Measurements from ENCODE around the gene ADCYAP1.
A peak's percentile ranks its signal among the peaks of the same experiment; 100 is the strongest.

The ADCYAP1 gene

GRCh38 chr18:904218-905090, at the start of gene ADCYAP1:
Gene ADCYAP1, plus strand, starts transcription at chr18:904871. Its CDS starts 516 bp downstream, at chr18:905387.
- Histone ChIP-seq H2AFZ (ENCODE audit: low read depth, low read length, severe bottlenecking) (no peak within 1 kb of the TSS), H3F3A (ENCODE audit: insufficient read depth) (no peaks in the 10 kb centered on the region), H3K27me3 (ENCODE audit: low read length) (no peaks in the 10 kb centered on the region), H4K20me1 (ENCODE audit: low read depth, low read length) (no peaks in the 10 kb centered on the region), H3K9ac (ENCODE audit: low read length) (no peak within 1 kb of the TSS), H3K4me3 (ENCODE audit: insufficient read depth, low read length, poor library complexity, severe bottlenecking) (no peak within 1 kb of the TSS), H3K27ac (ENCODE audit: low read depth, low read length) (no peak within 1 kb of the TSS), H3K79me2 (ENCODE audit: insufficient read depth, low read length) (no peaks in the 10 kb centered on the region), H3K36me3 (ENCODE audit: low read length) (no peaks in the 10 kb centered on the region), H3K4me2 (ENCODE audit: low read depth, low read length, poor library complexity, severe bottlenecking) (no peak within 1 kb of the TSS), H3K9me3 (ENCODE audit: insufficient read depth, low read length) (no peaks in the 10 kb centered on the region), H3K9me2 (replicated peaks; ENCODE audit: insufficient read depth, low read length) (no peaks in the 10 kb centered on the region)
- TF ChIP-seq EZH2phosphoT487 (conservative IDR thresholded peaks at IDR 0.05; ENCODE audit: low read length) (no peak), CTCF (IDR thresholded peaks at IDR 0.05; ENCODE audit: insufficient read depth, low read length, poor library complexity, severe bottlenecking) (no peak)

GRCh38 chr18:857986-858385, 46.7 kb upstream of the ADCYAP1 start:
- H3K4me2 ChIP-seq (ENCODE audit: low read depth, low read length, poor library complexity, severe bottlenecking) = no peak overlapping the region
- no peaks in the 10 kb centered on the region for H4K20me1 ChIP-seq (ENCODE audit: low read depth, low read length)
- no peaks in the 10 kb centered on the region for H3K9me3 ChIP-seq (ENCODE audit: insufficient read depth, low read length)
- no peaks in the 10 kb centered on the region for H3F3A ChIP-seq (ENCODE audit: insufficient read depth)
- TF ChIP-seq EZH2phosphoT487 (conservative IDR thresholded peaks at IDR 0.05; ENCODE audit: low read length) (no peak), CTCF (IDR thresholded peaks at IDR 0.05; ENCODE audit: insufficient read depth, low read length, poor library complexity, severe bottlenecking) (no peak)
- H2AFZ ChIP-seq (ENCODE audit: low read depth, low read length, severe bottlenecking) = no peak overlapping the region
- no peaks in the 10 kb centered on the region for H3K79me2 ChIP-seq (ENCODE audit: insufficient read depth, low read length)
- H3K4me3 ChIP-seq (ENCODE audit: insufficient read depth, low read length, poor library complexity, severe bottlenecking) = no peak overlapping the region
- H3K27me3 ChIP-seq (ENCODE audit: low read length) = no peaks in the 10 kb centered on the region
- no peak overlapping the region for H3K27ac ChIP-seq (ENCODE audit: low read depth, low read length)
- H3K9me2 ChIP-seq (replicated peaks; ENCODE audit: insufficient read depth, low read length) = no peaks in the 10 kb centered on the region
- no peaks in the 10 kb centered on the region for H3K36me3 ChIP-seq (ENCODE audit: low read length)
- no peak overlapping the region for H3K9ac ChIP-seq (ENCODE audit: low read length)

GRCh38 chr18:864872-865273, 39.8 kb upstream of the ADCYAP1 start:
- no peak overlapping the region for H2AFZ ChIP-seq (ENCODE audit: low read depth, low read length, severe bottlenecking)

More at GRCh38 chr18:864872-865273, 39.8 kb upstream of the ADCYAP1 start:
- Histone ChIP-seq H3K4me3 (ENCODE audit: insufficient read depth, low read length, poor library complexity, severe bottlenecking) (no peak overlapping the region), H3K27ac (ENCODE audit: low read depth, low read length) (no peak overlapping the region), H4K20me1 (ENCODE audit: low read depth, low read length) (no peaks in the 10 kb centered on the region), H3K9me2 (replicated peaks; ENCODE audit: insufficient read depth, low read length) (no peaks in the 10 kb centered on the region), H3K4me2 (ENCODE audit: low read depth, low read length, poor library complexity, severe bottlenecking) (no peak overlapping the region), H3K27me3 (ENCODE audit: low read length) (no peaks in the 10 kb centered on the region), H3F3A (ENCODE audit: insufficient read depth) (no peaks in the 10 kb centered on the region), H3K9me3 (ENCODE audit: insufficient read depth, low read length) (no peaks in the 10 kb centered on the region), H3K9ac (ENCODE audit: low read length) (no peak overlapping the region), H3K36me3 (ENCODE audit: low read length) (no peaks in the 10 kb centered on the region), H3K79me2 (ENCODE audit: insufficient read depth, low read length) (no peaks in the 10 kb centered on the region)
- peak; percentile 47 for TF ChIP-seq CTCF (IDR thresholded peaks at IDR 0.05; ENCODE audit: insufficient read depth, low read length, poor library complexity, severe bottlenecking)
- TF ChIP-seq EZH2phosphoT487 (conservative IDR thresholded peaks at IDR 0.05; ENCODE audit: low read length) = no peak
